ENCODE results near the gene ADAM8.

DNA sequence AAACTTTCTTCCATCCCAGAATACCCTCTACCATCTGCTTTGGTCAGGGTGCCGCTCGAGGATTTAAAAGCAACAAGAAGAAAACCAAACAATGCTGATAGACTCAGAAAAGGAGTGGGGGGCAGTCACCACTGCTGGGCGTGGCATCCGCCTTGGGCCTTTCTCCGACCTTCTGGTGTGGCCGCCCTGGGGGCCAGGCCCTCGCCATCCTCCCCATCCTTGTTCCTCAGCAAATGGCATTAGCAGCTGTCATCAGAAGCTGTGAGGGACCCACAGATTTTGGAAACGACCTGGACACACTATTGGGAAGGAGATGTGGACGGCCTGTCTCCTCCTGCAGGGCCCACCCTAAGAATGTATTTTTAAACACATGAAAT is 36.1 kb upstream of the ADAM8 start:
- TF ChIP-seq CTCF (conservative IDR thresholded peaks at IDR 0.05 in 1 of 2, IDR thresholded peaks at IDR 0.05 in 1 of 2; ENCODE audit: low read depth in 1 of 2, low read length in 2 of 2) (no peak), EZH2 (IDR thresholded peaks at IDR 0.05; ENCODE audit: low read length, missing control alignments) (no peak)
